ENCODE measurements around the gene SOS2.

The SOS2 gene

GRCh38 chr14:50085570-50086320 is 145.6 kb downstream of the SOS2 start:
- no peak for TF ChIP-seq CSRNP3 (CRISPR knock-in tag; IDR thresholded peaks at IDR 0.05)
- no peak for TF ChIP-seq TOX (CRISPR knock-in tag; IDR thresholded peaks at IDR 0.05; ENCODE audit: borderline replicate concordance)
- TF ChIP-seq POU6F1 (CRISPR knock-in tag; IDR thresholded peaks at IDR 0.05; ENCODE audit: borderline replicate concordance, low read depth), result no peak
- TF ChIP-seq ISL1 (CRISPR knock-in tag; IDR thresholded peaks at IDR 0.05), result no peak
- no peak for TF ChIP-seq GLIS3 (CRISPR knock-in tag; IDR thresholded peaks at IDR 0.05)
- no peak for TF ChIP-seq CSDC2 (CRISPR knock-in tag; IDR thresholded peaks at IDR 0.05)
- no peak for TF ChIP-seq ESRRG (CRISPR knock-in tag; IDR thresholded peaks at IDR 0.05)
- TF ChIP-seq SNAI2 (CRISPR knock-in tag; IDR thresholded peaks at IDR 0.05), result no peak
- TF ChIP-seq CREB5 (CRISPR knock-in tag; IDR thresholded peaks at IDR 0.05; ENCODE audit: low read depth), result no peak
- no peak for TF ChIP-seq ZNF8 (CRISPR knock-in tag; IDR thresholded peaks at IDR 0.05)
- TF ChIP-seq OSR1 (CRISPR knock-in tag; IDR thresholded peaks at IDR 0.05), result no peak
- TF ChIP-seq ZFP30 (CRISPR knock-in tag; IDR thresholded peaks at IDR 0.05), result no peak
- no peak for TF ChIP-seq PPARA (CRISPR knock-in tag; IDR thresholded peaks at IDR 0.05; ENCODE audit: borderline replicate concordance)
- TF ChIP-seq ARNTL (CRISPR knock-in tag; IDR thresholded peaks at IDR 0.05; ENCODE audit: borderline replicate concordance, low read depth), result no peak
- TF ChIP-seq RARB (CRISPR knock-in tag; IDR thresholded peaks at IDR 0.05), result no peak
- no peak for TF ChIP-seq ZNF565 (CRISPR knock-in tag; conservative IDR thresholded peaks at IDR 0.05; ENCODE audit: low read depth)
- peak; percentile 69 for ATAC-seq

- TF ChIP-seq ESRRG (CRISPR knock-in tag; IDR thresholded peaks at IDR 0.05) (no peak), PPARA (CRISPR knock-in tag; IDR thresholded peaks at IDR 0.05; ENCODE audit: borderline replicate concordance) (no peak)
- no peak for ATAC-seq
These were observed 146.7 kb downstream of the SOS2 start for GRCh38 chr14:50084666-50085065.

GRCh38 chr14:50083467-50084337 is 147.7 kb downstream of the SOS2 start:
- no peak for ATAC-seq

More at GRCh38 chr14:50083467-50084337, 147.7 kb downstream of the SOS2 start:
- TF ChIP-seq ZFP30 (CRISPR knock-in tag; IDR thresholded peaks at IDR 0.05) (no peak), BACH2 (CRISPR knock-in tag; IDR thresholded peaks at IDR 0.05; ENCODE audit: borderline replicate concordance) (no peak), ZNF8 (CRISPR knock-in tag; IDR thresholded peaks at IDR 0.05) (no peak), ZNF70 (CRISPR knock-in tag; IDR thresholded peaks at IDR 0.05) (no peak), ARNTL (CRISPR knock-in tag; IDR thresholded peaks at IDR 0.05; ENCODE audit: borderline replicate concordance, low read depth) (no peak), TSHZ2 (CRISPR knock-in tag; IDR thresholded peaks at IDR 0.05) (no peak), GLIS3 (CRISPR knock-in tag; IDR thresholded peaks at IDR 0.05) (no peak), PPARA (CRISPR knock-in tag; IDR thresholded peaks at IDR 0.05; ENCODE audit: borderline replicate concordance) (no peak), PATZ1 (CRISPR knock-in tag; IDR thresholded peaks at IDR 0.05; ENCODE audit: borderline replicate concordance) (no peak), SNAI2 (CRISPR knock-in tag; IDR thresholded peaks at IDR 0.05) (no peak), ZNF565 (CRISPR knock-in tag; conservative IDR thresholded peaks at IDR 0.05; ENCODE audit: low read depth) (no peak), CSRNP3 (CRISPR knock-in tag; IDR thresholded peaks at IDR 0.05) (no peak), ESRRG (CRISPR knock-in tag; IDR thresholded peaks at IDR 0.05) (no peak), ZC3H10 (CRISPR knock-in tag; IDR thresholded peaks at IDR 0.05) (no peak), POU6F1 (CRISPR knock-in tag; IDR thresholded peaks at IDR 0.05; ENCODE audit: borderline replicate concordance, low read depth) (no peak), TCF4 (CRISPR knock-in tag; IDR thresholded peaks at IDR 0.05; ENCODE audit: borderline replicate concordance) (no peak), CSDC2 (CRISPR knock-in tag; IDR thresholded peaks at IDR 0.05) (no peak)
